Measurements from ENCODE around the gene PPDPF. TPM values are rescaled to one million over a fixed set of nuclear protein-coding genes. Genes with fewer than 3 reads are reported as not detected.

The PPDPF gene
- total RNA-seq, 1 experiment from 2014 or later = 634 TPM

- no peak overlapping the region for H3K4me3 ChIP-seq (ENCODE audit: low read depth, low read length)
- CTCF ChIA-PET = interaction anchor here (1.4 to 1.6 kb wide), 2 partner anchors 12 to 262 kb away, joined by 3 to 4 read pairs; no protein-coding TSS in a partner anchor
- TF ChIP-seq CTCF (IDR thresholded peaks at IDR 0.05; ENCODE audit: insufficient read depth in 1 of 2, low read depth in 1 of 2, low read length in 1 of 2, severe bottlenecking in 1 of 2, unreplicated experiment in 1 of 2) = no peak
- H3K4me3 Mint-ChIP-seq (ENCODE audit: unreplicated experiment) = no peak overlapping the region
- H3K27me3 Mint-ChIP-seq (ENCODE audit: insufficient read depth, unreplicated experiment) = peaks cover 19% of the 10 kb centered on the region
- no peaks in the 10 kb centered on the region for H3K36me3 ChIP-seq (ENCODE audit: control insufficient read depth, insufficient read depth, low read length)
- intact Hi-C loops (cut with micrococcal nuclease; ENCODE audit: unreplicated experiment) = loop anchor here (10.0 kb wide), 1 partner anchor 180 kb away; no protein-coding TSS in a partner anchor
- 0 out of 2 replicates have a peak, but pooled peaks cover 2% of the 10 kb centered on the region for H3K27me3 ChIP-seq (replicated peaks; ENCODE audit: control insufficient read depth, insufficient read depth, low read length)
- H3K4me1 ChIP-seq = 0 out of 2 replicates have a peak, but pooled peaks cover 5% of the 10 kb centered on the region
- no peaks in the 10 kb centered on the region for H3K9me3 Mint-ChIP-seq (ENCODE audit: unreplicated experiment)
- H3K4me1 Mint-ChIP-seq (ENCODE audit: low read depth, unreplicated experiment) = no peaks in the 10 kb centered on the region
- H3K36me3 Mint-ChIP-seq (ENCODE audit: insufficient read depth, unreplicated experiment) = no peaks in the 10 kb centered on the region
- H3K27ac Mint-ChIP-seq (ENCODE audit: unreplicated experiment) = no peak overlapping the region
- no peaks in the 10 kb centered on the region for H3K9me3 ChIP-seq
- BruUV-seq (replicated peaks) = no TSS peak
- DNase-seq = no peak
- POLR2A ChIA-PET = no interaction called here
Observed at GRCh38 chr20:63484651-63485403, 35.7 kb upstream of the PPDPF start.

- ChIA-PET POLR2A (no interaction called here), CTCF (no interaction called here)
- no TSS peak for BruUV-seq (replicated peaks)
- TF ChIP-seq CTCF (IDR thresholded peaks at IDR 0.05; ENCODE audit: insufficient read depth in 1 of 2, low read depth in 1 of 2, low read length in 1 of 2, severe bottlenecking in 1 of 2, unreplicated experiment in 1 of 2) = no peak
- intact Hi-C loops (cut with micrococcal nuclease; ENCODE audit: unreplicated experiment) = loop anchor here (10.0 kb wide), 1 partner anchor 182 kb away; no protein-coding TSS in a partner anchor
- H3K36me3 ChIP-seq (ENCODE audit: control insufficient read depth, insufficient read depth, low read length) = no peaks in the 10 kb centered on the region
- no peaks in the 10 kb centered on the region for H3K36me3 Mint-ChIP-seq (ENCODE audit: insufficient read depth, unreplicated experiment)
- H3K4me3 Mint-ChIP-seq (ENCODE audit: unreplicated experiment) = no peak overlapping the region
- no peaks in the 10 kb centered on the region for H3K4me1 Mint-ChIP-seq (ENCODE audit: low read depth, unreplicated experiment)
- DNase-seq = no peak
- peaks cover 2% of the 10 kb centered on the region for H3K9me3 Mint-ChIP-seq (ENCODE audit: unreplicated experiment)
- no peaks in the 10 kb centered on the region for H3K27me3 ChIP-seq (replicated peaks; ENCODE audit: control insufficient read depth, insufficient read depth, low read length)
- H3K4me3 ChIP-seq (ENCODE audit: low read depth, low read length) = no peak overlapping the region
- no peak overlapping the region for H3K27ac Mint-ChIP-seq (ENCODE audit: unreplicated experiment)
- H3K9me3 ChIP-seq = no peaks in the 10 kb centered on the region
- 0 out of 2 replicates have a peak, but pooled peaks cover 5% of the 10 kb centered on the region for H3K4me1 ChIP-seq
- H3K27me3 Mint-ChIP-seq (ENCODE audit: insufficient read depth, unreplicated experiment) = peaks cover 14% of the 10 kb centered on the region
Observed at GRCh38 chr20:63486300-63486855, 34.2 kb upstream of the PPDPF start.

GRCh38 chr20:63487116-63487764, 33.3 kb upstream of the PPDPF start:
- no peak for TF ChIP-seq CTCF (IDR thresholded peaks at IDR 0.05; ENCODE audit: insufficient read depth in 1 of 2, low read depth in 1 of 2, low read length in 1 of 2, severe bottlenecking in 1 of 2, unreplicated experiment in 1 of 2)
- no peak for DNase-seq
- Mint-ChIP-seq H3K4me3 (ENCODE audit: unreplicated experiment) (no peak overlapping the region), H3K27ac (ENCODE audit: unreplicated experiment) (no peak overlapping the region), H3K36me3 (ENCODE audit: insufficient read depth, unreplicated experiment) (no peaks in the 10 kb centered on the region), H3K9me3 (ENCODE audit: unreplicated experiment) (peaks cover 11% of the 10 kb centered on the region), H3K27me3 (ENCODE audit: insufficient read depth, unreplicated experiment) (peaks cover 12% of the 10 kb centered on the region), H3K4me1 (ENCODE audit: low read depth, unreplicated experiment) (no peaks in the 10 kb centered on the region)
- no peaks in the 10 kb centered on the region for H3K36me3 ChIP-seq (ENCODE audit: control insufficient read depth, insufficient read depth, low read length)
- H3K27me3 ChIP-seq (replicated peaks; ENCODE audit: control insufficient read depth, insufficient read depth, low read length) = no peaks in the 10 kb centered on the region
- no peak overlapping the region for H3K4me3 ChIP-seq (ENCODE audit: low read depth, low read length)
- ChIA-PET CTCF (no interaction called here), POLR2A (no interaction called here)
- 0 out of 2 replicates have a peak, but pooled peaks cover 5% of the 10 kb centered on the region for H3K4me1 ChIP-seq
- no TSS peak for BruUV-seq (replicated peaks)
- intact Hi-C loops (cut with micrococcal nuclease; ENCODE audit: unreplicated experiment) = loop anchor here (10.0 kb wide), 1 partner anchor 182 kb away; no protein-coding TSS in a partner anchor
- H3K9me3 ChIP-seq = no peaks in the 10 kb centered on the region
